H4 (cell line): Measurements from ENCODE around the gene FRAT1. TPM values are rescaled to one million over a fixed set of nuclear protein-coding genes. Genes with fewer than 3 reads are reported as not detected.

Experiments
- DNase-seq: peaks from one replicate; pipeline ENCODE4 v3.0.0-alpha.2; 2015; ENCODE audit warnings: low spot score
- total RNA-seq: library from RNA; depleted of rRNA; stranded (reverse); fragments of >200 nt; shearing (Covaris generic); gene quantifications from 2 replicates; pipeline ENCODE4 v1.2.3, GENCODE V29; 2014; rRNA removed

The FRAT1 gene
- total RNA-seq, 1 experiment from 2014 or later: 0.89 TPM

- DNase-seq: no peak
Measured at GRCh38 chr10:97365761-97366351, 46.8 kb downstream of the FRAT1 start.

- DNase-seq: no peak
Measured at GRCh38 chr10:97366572-97366971, 47.5 kb downstream of the FRAT1 start.

DNA sequence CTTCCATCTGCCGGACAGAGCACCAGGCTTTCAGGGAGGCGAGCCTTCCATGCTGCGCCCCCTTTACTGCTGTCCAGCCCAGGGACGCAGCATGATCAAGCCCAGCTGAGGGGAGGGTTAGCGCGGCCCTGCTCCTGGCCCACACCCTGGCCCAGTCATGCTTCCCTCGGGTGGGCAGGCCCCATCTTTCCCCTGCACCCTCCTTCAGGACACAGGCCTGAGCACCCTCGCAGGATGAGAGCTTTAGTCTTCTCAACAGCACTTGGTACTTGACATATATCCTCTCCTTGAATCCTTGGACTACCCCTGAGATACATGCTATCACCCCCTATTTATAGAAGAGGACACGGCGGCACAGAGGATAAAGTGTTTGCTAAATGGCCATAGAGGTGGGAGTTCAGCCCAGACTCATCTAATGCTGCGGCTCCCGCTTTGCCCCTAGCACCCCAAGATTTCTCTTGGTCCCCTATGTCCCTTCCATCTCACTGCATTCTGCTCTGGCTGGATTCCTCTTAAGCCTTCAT lies 48.1 kb downstream of the FRAT1 start:
- no peak for DNase-seq

Other genes with a start within 250 kb of the FRAT1 start
- gene SLIT1, start 133.3 kb upstream of the FRAT1 start, total RNA-seq: 0.10 TPM in 1 of 2 replicates, not detected in the other
- gene ARHGAP19, start 26.6 kb upstream of the FRAT1 start, total RNA-seq: 9.5 and 10.6 TPM in 2 replicates
- 6.2 and 11.0 TPM in 2 replicates for gene FRAT2, start 15.5 kb downstream of the FRAT1 start, total RNA-seq
- 14.4 and 17.9 TPM in 2 replicates for gene RRP12, start 82.1 kb downstream of the FRAT1 start, total RNA-seq
- gene PGAM1, start 106.9 kb downstream of the FRAT1 start, total RNA-seq: 784 and 853 TPM in 2 replicates
- 75.0 and 87.7 TPM in 2 replicates for gene EXOSC1, start 126.7 kb downstream of the FRAT1 start, total RNA-seq
- gene ZDHHC16, start 126.9 kb downstream of the FRAT1 start, total RNA-seq: 38.5 and 49.4 TPM in 2 replicates
- gene MMS19, start 179.2 kb downstream of the FRAT1 start, total RNA-seq: 94.0 and 107 TPM in 2 replicates
- gene UBTD1, start 179.7 kb downstream of the FRAT1 start, total RNA-seq: 9.6 and 10.6 TPM in 2 replicates